Measurements from ENCODE around the gene PSMC4. TPM values are rescaled to one million over a fixed set of nuclear protein-coding genes. Genes with fewer than 3 reads are reported as not detected.

The PSMC4 gene
- total RNA-seq, 4 donors from 2014 or later: 74.4 to 97.9 (median 90.0) TPM

GRCh38 chr19:39969681-39970424 is 1.1 kb upstream of the PSMC4 start:
- no peak for DNase-seq
- no peaks in the 10 kb centered on the region for H3K9me3 ChIP-seq
- peak overlapping the region; percentile 88 to 94 (median 93) for H3K27ac ChIP-seq
- no peaks in the 10 kb centered on the region for H3K27me3 ChIP-seq
- peaks cover 0 to 20% (median 9%) of the 10 kb centered on the region in 4 donors for H3K4me1 ChIP-seq
- TF ChIP-seq CTCF (IDR thresholded peaks at IDR 0.05): no peak
- no peak for TF ChIP-seq POLR2A (IDR thresholded peaks at IDR 0.05)
- peak overlapping the region; percentile 60 to 84 (median 68) for H3K4me3 ChIP-seq
- peaks cover 0 to 24% (median 0%) of the 10 kb centered on the region in 3 donors for H3K36me3 ChIP-seq

GRCh38 chr19:39970425-39970674 is 615 bp upstream of the PSMC4 start:
- no peak for DNase-seq
- no peak for TF ChIP-seq CTCF (IDR thresholded peaks at IDR 0.05)
- no peak for TF ChIP-seq POLR2A (IDR thresholded peaks at IDR 0.05)
- Histone ChIP-seq H3K27ac (peak overlapping the region; percentile 88 to 94 (median 93)), H3K9me3 (no peaks in the 10 kb centered on the region), H3K4me1 (peaks cover 0 to 20% (median 9%) of the 10 kb centered on the region in 4 donors), H3K4me3 (peak overlapping the region; percentile 60 to 84 (median 68)), H3K36me3 (peaks cover 0 to 28% (median 0%) of the 10 kb centered on the region in 3 donors), H3K27me3 (no peaks in the 10 kb centered on the region)

GRCh38 chr19:39971380-39972035 is 543 bp downstream of the PSMC4 start:
- Histone ChIP-seq H3K9me3 (no peaks in the 10 kb centered on the region), H3K27me3 (no peaks in the 10 kb centered on the region), H3K4me3 (peak overlapping the region; percentile 60 to 84 (median 68)), H3K4me1 (peaks cover 0 to 20% (median 9%) of the 10 kb centered on the region in 4 donors), H3K27ac (peak overlapping the region; percentile 63 to 94 (median 90)), H3K36me3 (peaks cover 0 to 35% (median 0%) of the 10 kb centered on the region in 3 donors)
- DNase-seq: no peak
- TF ChIP-seq CTCF (IDR thresholded peaks at IDR 0.05) (no peak), POLR2A (IDR thresholded peaks at IDR 0.05) (no peak)

GRCh38 chr19:39974377-39975155 is 3.6 kb downstream of the PSMC4 start:
- TF ChIP-seq CTCF (IDR thresholded peaks at IDR 0.05) (no peak), POLR2A (IDR thresholded peaks at IDR 0.05) (no peak)
- Histone ChIP-seq H3K36me3 (peaks cover 0 to 62% (median 0%) of the 10 kb centered on the region in 3 donors), H3K9me3 (no peaks in the 10 kb centered on the region), H3K4me1 (peaks cover 0 to 16% (median 6%) of the 10 kb centered on the region in 4 donors), H3K27ac (no peak overlapping the region), H3K27me3 (no peaks in the 10 kb centered on the region), H3K4me3 (no peak overlapping the region)
- no peak for DNase-seq

- TF ChIP-seq CTCF (IDR thresholded peaks at IDR 0.05): no peak
- no peak for TF ChIP-seq POLR2A (IDR thresholded peaks at IDR 0.05)
- DNase-seq: no peak
- H3K9me3 ChIP-seq: peaks cover 0 to 12% (median 0%) of the 10 kb centered on the region in 4 donors
- H3K27ac ChIP-seq: no peak overlapping the region
- H3K36me3 ChIP-seq: peaks cover 0 to 55% (median 0%) of the 10 kb centered on the region in 3 donors
- no peak overlapping the region for H3K4me3 ChIP-seq
- no peaks in the 10 kb centered on the region for H3K27me3 ChIP-seq
- H3K4me1 ChIP-seq: no peaks in the 10 kb centered on the region
Measured at GRCh38 chr19:39982883-39983282, 11.9 kb downstream of the PSMC4 start.
